ENCODE measurements around the gene SPATS2.

Gene SPATS2

DNA sequence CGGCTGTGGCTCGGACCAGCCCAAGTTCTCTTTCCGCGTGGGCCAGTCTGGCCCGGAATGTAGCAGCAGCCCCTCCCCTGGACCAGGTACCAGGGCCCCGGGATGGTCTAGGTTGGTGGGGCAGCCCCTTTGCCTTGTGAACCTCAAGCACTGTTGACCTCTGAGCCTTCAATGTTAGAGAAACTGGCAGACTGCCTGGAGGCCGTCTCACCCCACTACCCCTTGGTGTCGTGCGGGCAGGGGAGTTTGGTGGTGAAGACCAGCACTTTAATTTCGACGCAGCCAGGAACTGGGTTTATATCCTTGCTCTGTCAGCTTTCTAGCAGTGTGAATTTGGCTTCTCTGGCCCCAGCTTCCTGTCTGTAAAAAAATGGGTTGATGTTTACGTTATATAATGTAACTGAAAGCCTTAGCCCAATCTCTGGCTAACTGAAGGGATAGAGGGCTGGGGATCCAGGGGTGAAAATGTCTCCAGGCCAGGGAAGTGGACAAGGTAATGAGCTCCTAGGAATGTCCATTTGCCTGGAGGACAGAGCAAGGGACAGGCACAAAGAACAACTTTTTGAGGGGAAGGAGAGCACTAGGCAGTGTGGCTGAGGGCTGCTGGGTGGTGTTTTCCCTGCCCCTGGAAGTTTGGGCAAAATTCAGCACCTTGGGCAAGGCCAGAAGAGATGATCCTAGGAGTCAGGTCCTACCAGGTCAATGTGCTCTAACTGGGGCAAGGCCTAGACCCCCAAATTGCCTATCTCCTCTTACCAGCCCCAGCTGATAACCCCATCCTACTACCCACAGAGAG lies 189.3 kb downstream of the SPATS2 start:
- TF ChIP-seq, protein P1, sequence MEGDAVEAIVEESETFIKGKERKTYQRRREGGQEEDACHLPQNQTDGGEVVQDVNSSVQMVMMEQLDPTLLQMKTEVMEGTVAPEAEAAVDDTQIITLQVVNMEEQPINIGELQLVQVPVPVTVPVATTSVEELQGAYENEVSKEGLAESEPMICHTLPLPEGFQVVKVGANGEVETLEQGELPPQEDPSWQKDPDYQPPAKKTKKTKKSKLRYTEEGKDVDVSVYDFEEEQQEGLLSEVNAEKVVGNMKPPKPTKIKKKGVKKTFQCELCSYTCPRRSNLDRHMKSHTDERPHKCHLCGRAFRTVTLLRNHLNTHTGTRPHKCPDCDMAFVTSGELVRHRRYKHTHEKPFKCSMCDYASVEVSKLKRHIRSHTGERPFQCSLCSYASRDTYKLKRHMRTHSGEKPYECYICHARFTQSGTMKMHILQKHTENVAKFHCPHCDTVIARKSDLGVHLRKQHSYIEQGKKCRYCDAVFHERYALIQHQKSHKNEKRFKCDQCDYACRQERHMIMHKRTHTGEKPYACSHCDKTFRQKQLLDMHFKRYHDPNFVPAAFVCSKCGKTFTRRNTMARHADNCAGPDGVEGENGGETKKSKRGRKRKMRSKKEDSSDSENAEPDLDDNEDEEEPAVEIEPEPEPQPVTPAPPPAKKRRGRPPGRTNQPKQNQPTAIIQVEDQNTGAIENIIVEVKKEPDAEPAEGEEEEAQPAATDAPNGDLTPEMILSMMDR (conservative IDR thresholded peaks at IDR 0.05; ENCODE audit: low read length), result no peak
- H3K4me3 ChIP-seq (ENCODE audit: low read length), result no peak overlapping the region
- DNase-seq (ENCODE audit: low read depth), result no peak

DNA sequence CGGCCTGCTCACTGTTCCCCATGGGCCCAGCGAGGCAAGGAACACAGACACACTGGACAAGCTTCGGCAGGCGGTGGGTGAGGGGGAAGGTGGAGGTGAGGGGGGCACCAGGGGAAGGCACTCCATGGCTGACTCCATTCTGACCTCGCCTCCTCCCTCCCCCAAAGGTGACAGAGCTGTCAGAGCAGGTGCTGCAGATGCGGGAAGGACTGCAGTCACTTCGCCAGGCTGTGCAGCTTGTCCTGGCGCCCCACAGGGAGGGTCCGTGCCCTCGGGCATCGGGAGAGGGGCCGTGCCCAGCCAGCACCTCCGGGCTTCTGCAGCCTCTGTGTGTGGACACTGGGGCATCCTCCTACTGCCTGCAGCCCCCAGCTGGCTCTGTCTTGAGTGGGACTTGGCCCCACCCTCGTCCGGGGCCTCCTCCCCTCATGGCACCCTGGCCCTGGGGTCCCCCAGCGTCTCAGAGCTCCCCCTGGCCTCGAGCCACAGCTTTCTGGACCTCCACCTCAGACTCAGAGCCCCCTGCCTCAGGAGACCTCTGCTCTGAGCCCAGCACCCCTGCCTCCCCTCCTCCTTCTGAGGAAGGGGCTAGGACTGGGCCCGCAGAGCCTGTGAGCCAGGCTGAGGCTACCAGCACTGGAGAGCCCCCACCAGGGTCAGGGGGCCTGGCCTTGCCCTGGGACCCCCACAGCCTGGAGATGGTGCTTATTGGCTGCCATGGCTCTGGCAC lies 190.1 kb downstream of the SPATS2 start:
- no peak for DNase-seq (ENCODE audit: low read depth)
- TF ChIP-seq, protein P1 (conservative IDR thresholded peaks at IDR 0.05; ENCODE audit: low read length), result no peak
- no peak overlapping the region for H3K4me3 ChIP-seq (ENCODE audit: low read length)

DNA sequence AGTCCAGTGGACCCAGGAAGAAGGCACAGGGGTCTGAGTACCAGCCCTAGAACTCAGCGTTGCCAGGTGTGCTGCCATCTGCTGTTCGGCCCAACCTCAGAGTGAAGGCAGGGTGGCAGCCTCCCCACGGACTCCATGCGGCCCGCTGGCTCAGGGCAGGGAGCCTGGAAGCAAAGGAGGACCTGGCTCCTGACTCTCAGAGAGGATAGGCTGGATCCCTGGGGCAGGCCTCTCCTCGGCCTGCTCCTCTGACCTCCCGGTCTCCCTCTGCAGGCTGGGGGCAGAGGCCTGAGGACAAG lies 190.6 kb downstream of the SPATS2 start:
- TF ChIP-seq, protein P1 (conservative IDR thresholded peaks at IDR 0.05; ENCODE audit: low read length), result 0 out of 2 replicates have a peak, but pooled peaks have one; percentile 2
- DNase-seq (ENCODE audit: low read depth), result no peak
- no peak overlapping the region for H3K4me3 ChIP-seq (ENCODE audit: low read length)

DNA sequence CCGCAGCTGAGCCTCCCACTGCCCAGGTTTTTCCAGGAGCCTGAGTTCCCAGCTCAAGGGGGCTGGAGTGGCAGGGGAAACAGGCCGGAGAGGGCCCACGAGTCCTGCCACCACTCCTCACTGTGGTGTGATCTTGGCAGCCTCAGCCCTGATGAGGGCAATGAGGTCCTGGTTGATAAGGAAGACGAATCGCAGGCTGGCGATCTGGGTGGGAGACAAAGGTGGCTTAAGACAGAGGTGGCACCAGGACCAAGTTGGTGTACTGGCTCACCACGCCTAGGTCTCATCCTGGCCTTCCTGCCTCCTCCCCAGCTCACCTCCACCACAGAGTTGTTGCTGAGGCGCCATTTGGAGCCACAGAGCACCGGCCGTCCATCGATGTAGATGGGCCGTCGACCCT lies 191.3 kb downstream of the SPATS2 start:
- TF ChIP-seq, protein P1 (conservative IDR thresholded peaks at IDR 0.05; ENCODE audit: low read length), result no peak
- H3K4me3 ChIP-seq (ENCODE audit: low read length), result no peak overlapping the region
- DNase-seq (ENCODE audit: low read depth), result no peak

DNA sequence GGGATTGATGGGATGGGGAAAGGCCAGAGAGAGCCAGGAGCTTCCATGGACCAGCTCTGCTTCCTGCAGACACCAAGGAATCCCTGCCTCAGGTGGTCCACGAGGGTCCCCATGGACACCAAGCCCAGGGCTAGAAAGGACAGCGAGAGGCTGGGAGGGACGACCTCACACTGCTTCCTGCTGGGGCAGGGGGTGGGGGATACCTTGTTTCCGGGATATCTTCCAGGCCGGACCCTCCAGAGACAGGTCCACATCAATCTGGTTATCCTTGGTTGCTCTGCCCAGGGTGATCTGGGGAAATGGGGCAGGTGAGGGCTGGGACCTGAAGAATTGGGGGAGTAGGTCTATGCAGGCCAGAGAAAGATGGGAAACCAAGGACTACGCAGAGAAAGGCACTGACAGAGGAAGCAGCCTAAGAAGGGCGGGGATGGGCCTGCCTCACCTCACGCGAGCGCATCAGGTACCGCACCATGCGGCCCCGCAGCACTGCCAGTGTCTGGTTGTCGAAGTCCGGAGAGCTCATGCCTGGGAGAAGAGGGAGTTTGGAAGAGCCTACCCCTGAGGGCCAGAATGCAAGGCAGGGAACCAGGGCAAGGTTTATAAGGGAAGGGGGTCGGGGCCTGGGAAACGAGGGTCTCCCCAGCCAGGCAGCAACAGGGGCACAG lies 191.9 kb downstream of the SPATS2 start:
- TF ChIP-seq, protein P1 (conservative IDR thresholded peaks at IDR 0.05; ENCODE audit: low read length), result no peak
- DNase-seq (ENCODE audit: low read depth), result no peak
- H3K4me3 ChIP-seq (ENCODE audit: low read length), result no peak overlapping the region

DNA sequence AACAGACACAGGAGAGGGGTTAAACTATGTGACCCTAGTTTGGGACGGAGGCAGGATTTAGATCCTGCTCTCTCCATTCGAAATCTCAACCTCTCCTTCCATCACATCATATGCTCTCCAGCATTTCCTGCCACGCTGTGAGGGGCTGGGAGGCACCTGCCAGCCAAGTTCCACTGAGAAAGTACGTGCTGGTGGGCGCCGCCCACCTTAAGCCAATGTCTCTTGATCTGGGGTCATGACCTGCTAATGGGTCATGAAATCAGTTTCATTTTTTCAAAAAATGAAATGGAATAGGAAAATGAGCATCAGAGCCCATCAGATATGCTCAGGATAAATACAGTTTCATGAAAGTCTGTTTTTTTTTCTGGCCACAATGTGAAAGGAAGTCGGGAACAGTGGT lies 193.4 kb downstream of the SPATS2 start:
- no peak for DNase-seq (ENCODE audit: low read depth)
- H3K4me3 ChIP-seq (ENCODE audit: low read length), result no peak overlapping the region
- TF ChIP-seq, protein P1 (conservative IDR thresholded peaks at IDR 0.05; ENCODE audit: low read length), result no peak
